ENCODE results near the gene CGRRF1.

CGRRF1 gene

GRCh38 chr14:54580933-54581332 lies 71.2 kb downstream of the CGRRF1 start:
- DNase-seq = no peak

GRCh38 chr14:54582334-54582733 lies 72.6 kb downstream of the CGRRF1 start:
- DNase-seq = no peak

- no peak for DNase-seq
Measured at GRCh38 chr14:54584097-54584496, 74.4 kb downstream of the CGRRF1 start.

GRCh38 chr14:54585214-54585613 lies 75.5 kb downstream of the CGRRF1 start:
- no peak for DNase-seq
